ENCODE measurements around the gene CBX5. TPM values are rescaled to one million over a fixed set of nuclear protein-coding genes. Genes with fewer than 3 reads are reported as not detected.

The CBX5 gene
- total RNA-seq, 1 donor from 2014 or later: 113 TPM

DNA sequence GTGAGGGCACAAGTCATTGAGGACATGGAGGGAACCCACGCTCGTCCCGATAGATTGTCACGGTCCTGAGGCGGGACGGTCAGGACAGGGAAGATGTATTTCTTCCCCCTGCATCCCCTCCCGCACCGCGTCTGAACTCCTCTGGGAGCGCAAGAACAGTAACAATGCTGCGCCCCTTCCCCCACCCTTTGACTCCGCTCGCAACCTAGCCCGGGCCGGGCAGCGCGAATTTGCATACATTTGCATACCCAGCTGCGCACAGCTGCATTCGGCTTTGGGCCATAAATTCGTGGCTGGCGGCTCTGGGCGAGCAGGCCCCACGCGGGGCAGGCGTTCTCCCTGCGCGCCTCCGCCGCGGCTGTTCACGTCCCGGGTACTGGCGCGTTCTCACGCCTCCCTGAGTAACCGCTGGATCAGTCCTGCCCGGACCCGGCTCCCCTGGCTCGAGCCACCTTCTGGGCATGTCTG, 62.1 kb downstream of the CBX5 start:
- intact Hi-C loops (cut with micrococcal nuclease): no loop called here
- Mint-ChIP-seq H3K36me3 (ENCODE audit: low read depth) (no peaks in the 10 kb centered on the region), H3K27me3 (peaks cover 21% of the 10 kb centered on the region), H3K4me1 (peaks cover 23% of the 10 kb centered on the region), H3K27ac (no peak overlapping the region), H3K9me3 (no peaks in the 10 kb centered on the region), H3K4me3 (peak overlapping the region; percentile 85)
- DNase-seq: peak; percentile 66

GRCh38 chr12:54216797-54217661, 62.9 kb downstream of the CBX5 start:
- intact Hi-C loops (cut with micrococcal nuclease): no loop called here
- H3K4me3 Mint-ChIP-seq: peak overlapping the region; percentile 85
- peak overlapping the region; percentile 79 for H3K27ac Mint-ChIP-seq
- peaks cover 23% of the 10 kb centered on the region for H3K4me1 Mint-ChIP-seq
- H3K36me3 Mint-ChIP-seq (ENCODE audit: low read depth): no peaks in the 10 kb centered on the region
- H3K27me3 Mint-ChIP-seq: peaks cover 24% of the 10 kb centered on the region
- no peaks in the 10 kb centered on the region for H3K9me3 Mint-ChIP-seq
- DNase-seq: peak; percentile 93

DNA sequence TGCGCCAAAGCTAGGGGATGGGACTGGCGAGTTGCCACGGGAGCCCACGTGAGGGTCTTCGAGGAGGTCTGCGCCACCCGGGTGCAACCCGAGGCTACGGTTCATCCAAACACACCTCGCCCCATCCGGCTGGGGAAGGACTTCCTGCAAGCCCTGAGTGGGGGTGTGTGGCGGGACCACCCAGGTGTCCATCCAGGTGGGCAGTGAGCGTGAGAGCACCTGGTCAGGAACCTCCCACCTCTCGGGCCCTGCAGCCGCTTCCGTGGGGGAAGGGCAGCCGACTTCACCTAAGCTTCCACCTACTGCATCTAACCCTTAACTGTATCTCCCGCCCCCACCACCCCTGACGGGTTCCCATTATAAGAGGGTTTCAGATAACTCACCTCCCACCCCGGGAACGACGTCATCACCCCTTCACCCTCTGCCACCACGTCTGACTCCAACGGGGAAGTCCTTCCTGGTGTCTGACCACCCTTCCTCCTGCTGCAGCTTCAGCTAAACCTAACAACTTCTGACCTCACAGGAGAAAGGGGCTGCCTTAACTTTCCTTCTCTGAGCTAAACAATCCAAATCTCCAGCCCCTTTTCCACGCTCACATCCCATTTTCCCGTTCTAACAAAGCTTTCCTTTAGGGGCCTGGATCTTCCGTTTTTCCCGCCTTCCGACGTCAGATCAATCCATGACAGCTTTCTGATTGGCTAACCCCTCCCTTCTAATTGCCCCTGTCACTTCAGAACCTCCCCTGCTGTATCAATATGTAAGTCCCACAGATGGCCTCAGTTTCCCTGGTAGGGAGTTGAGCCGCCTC, 63.7 kb downstream of the CBX5 start:
- DNase-seq: peak; percentile 82
- H3K4me1 Mint-ChIP-seq: peaks cover 23% of the 10 kb centered on the region
- no peaks in the 10 kb centered on the region for H3K9me3 Mint-ChIP-seq
- peak overlapping the region; percentile 85 for H3K4me3 Mint-ChIP-seq
- peak overlapping the region; percentile 79 for H3K27ac Mint-ChIP-seq
- H3K27me3 Mint-ChIP-seq: peaks cover 27% of the 10 kb centered on the region
- no peaks in the 10 kb centered on the region for H3K36me3 Mint-ChIP-seq (ENCODE audit: low read depth)
- intact Hi-C loops (cut with micrococcal nuclease): loop anchor here (2.0 kb wide), 2 partner anchors 27 to 63 kb away; partner anchors contain the start of gene SMUG1

GRCh38 chr12:54214553-54215406, 65.1 kb downstream of the CBX5 start:
- peak; percentile 97 for DNase-seq
- Mint-ChIP-seq H3K27ac (no peak overlapping the region), H3K4me3 (peak overlapping the region; percentile 85), H3K27me3 (peaks cover 30% of the 10 kb centered on the region), H3K4me1 (peaks cover 20% of the 10 kb centered on the region), H3K36me3 (ENCODE audit: low read depth) (no peaks in the 10 kb centered on the region), H3K9me3 (no peaks in the 10 kb centered on the region)
- intact Hi-C loops (cut with micrococcal nuclease): loop anchor here (2.0 kb wide), 2 partner anchors 26 to 64 kb away; partner anchors contain the start of gene SMUG1

- Mint-ChIP-seq H3K4me3 (no peak overlapping the region), H3K36me3 (ENCODE audit: low read depth) (no peaks in the 10 kb centered on the region), H3K27ac (no peak overlapping the region), H3K27me3 (peaks cover 30% of the 10 kb centered on the region), H3K4me1 (peaks cover 18% of the 10 kb centered on the region), H3K9me3 (no peaks in the 10 kb centered on the region)
- intact Hi-C loops (cut with micrococcal nuclease): no loop called here
- DNase-seq: peak; percentile 53
Measured at GRCh38 chr12:54213079-54213478, 66.8 kb downstream of the CBX5 start.

DNA sequence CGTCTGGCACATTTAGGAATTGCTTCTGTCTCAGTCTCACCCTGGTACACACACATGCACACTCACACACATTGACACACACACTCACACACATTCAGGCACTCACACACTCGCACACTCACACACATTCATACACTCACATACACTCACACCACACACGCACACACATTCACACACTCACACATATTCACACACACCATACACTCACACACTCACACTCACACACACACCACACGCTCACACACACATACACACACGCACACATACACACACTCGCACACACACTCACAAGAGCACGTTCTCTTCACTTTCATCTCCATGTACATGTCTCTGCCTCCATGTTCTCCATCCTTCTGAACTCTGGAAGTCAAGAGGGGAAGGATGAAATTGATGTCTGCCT, 68.0 kb downstream of the CBX5 start:
- Mint-ChIP-seq H3K9me3 (no peaks in the 10 kb centered on the region), H3K27ac (no peak overlapping the region), H3K36me3 (ENCODE audit: low read depth) (no peaks in the 10 kb centered on the region), H3K27me3 (peaks cover 33% of the 10 kb centered on the region), H3K4me3 (no peak overlapping the region), H3K4me1 (peaks cover 11% of the 10 kb centered on the region)
- DNase-seq: no peak
- intact Hi-C loops (cut with micrococcal nuclease): no loop called here

GRCh38 chr12:54210400-54210790, 69.5 kb downstream of the CBX5 start:
- no peaks in the 10 kb centered on the region for H3K36me3 Mint-ChIP-seq (ENCODE audit: low read depth)
- intact Hi-C loops (cut with micrococcal nuclease): no loop called here

DNA sequence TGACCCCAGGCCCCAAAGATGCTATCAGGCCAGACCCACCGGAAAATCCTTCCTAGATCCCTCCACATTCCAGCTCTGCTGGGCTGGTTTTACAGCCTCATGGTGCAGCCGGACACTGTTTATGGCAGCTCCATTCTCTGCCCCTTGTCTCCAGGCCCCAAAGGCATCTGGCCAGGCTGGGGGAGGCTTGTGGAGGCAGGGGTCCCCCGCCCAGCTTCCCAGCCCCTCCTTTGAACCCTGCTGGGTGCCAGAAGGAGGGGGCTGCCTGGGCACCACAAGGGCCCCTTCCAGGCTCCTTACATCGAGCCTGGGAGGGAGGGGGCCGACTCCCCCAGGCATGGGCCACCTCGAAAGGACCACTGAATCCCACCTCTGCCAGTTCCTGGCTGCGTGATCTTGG, 71.3 kb downstream of the CBX5 start:
- H3K27me3 Mint-ChIP-seq: peaks cover 50% of the 10 kb centered on the region
- H3K27ac Mint-ChIP-seq: no peak overlapping the region
- H3K4me3 Mint-ChIP-seq: no peak overlapping the region
- no peak for DNase-seq
- H3K4me1 Mint-ChIP-seq: peaks cover 2% of the 10 kb centered on the region
- intact Hi-C loops (cut with micrococcal nuclease): no loop called here
- no peaks in the 10 kb centered on the region for H3K36me3 Mint-ChIP-seq (ENCODE audit: low read depth)
- H3K9me3 Mint-ChIP-seq: no peaks in the 10 kb centered on the region

More at GRCh38 chr12:54210400-54210790, 69.5 kb downstream of the CBX5 start:
- Mint-ChIP-seq H3K9me3 (no peaks in the 10 kb centered on the region), H3K4me1 (peaks cover 5% of the 10 kb centered on the region), H3K27me3 (peaks cover 41% of the 10 kb centered on the region), H3K4me3 (no peak overlapping the region), H3K27ac (no peak overlapping the region)
- no peak for DNase-seq

DNA sequence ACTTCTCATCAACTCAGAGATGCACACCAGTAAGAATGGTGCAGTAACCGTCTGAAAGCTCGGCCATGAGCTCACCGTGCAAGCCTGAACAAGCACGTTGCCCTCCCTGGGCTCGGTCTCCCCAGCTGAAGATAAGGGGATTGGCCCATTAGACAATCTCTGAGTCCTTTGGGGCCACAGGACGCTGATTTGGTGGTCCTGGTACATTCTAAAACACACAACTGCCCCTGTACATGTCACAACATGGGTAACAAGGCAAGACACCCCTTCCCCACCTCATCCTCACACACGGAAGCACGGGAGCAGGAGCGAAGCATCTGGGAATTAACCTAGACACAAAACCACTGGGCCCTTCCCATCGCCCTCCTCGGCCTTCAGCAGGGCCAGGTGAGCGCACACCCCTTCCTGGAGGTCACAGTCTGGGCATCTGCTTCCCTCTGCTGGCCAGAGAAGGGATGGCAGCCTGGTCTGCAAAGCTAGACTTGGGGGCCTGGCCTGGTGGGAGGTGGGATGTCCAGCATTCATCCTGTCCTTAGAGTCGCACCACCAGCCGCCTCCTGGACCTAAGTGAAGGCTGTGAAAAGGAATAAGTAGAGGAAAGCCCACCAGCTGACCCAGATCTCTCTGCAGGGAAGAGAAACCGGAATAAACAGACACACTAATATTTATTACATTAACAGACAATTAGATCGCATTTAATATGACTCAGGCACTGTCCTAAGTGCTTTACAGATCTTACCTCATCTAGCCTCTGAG, 72.2 kb downstream of the CBX5 start:
- H3K27ac Mint-ChIP-seq: no peak overlapping the region
- intact Hi-C loops (cut with micrococcal nuclease): loop anchor here (2.0 kb wide), 1 partner anchor 17 kb away; no protein-coding TSS in a partner anchor
- peak; percentile 94 for DNase-seq
- no peaks in the 10 kb centered on the region for H3K36me3 Mint-ChIP-seq (ENCODE audit: low read depth)
- peaks cover 2% of the 10 kb centered on the region for H3K4me1 Mint-ChIP-seq
- no peaks in the 10 kb centered on the region for H3K9me3 Mint-ChIP-seq
- peaks cover 44% of the 10 kb centered on the region for H3K27me3 Mint-ChIP-seq
- no peak overlapping the region for H3K4me3 Mint-ChIP-seq

GRCh38 chr12:54206791-54207190, 73.1 kb downstream of the CBX5 start:
- Mint-ChIP-seq H3K36me3 (ENCODE audit: low read depth) (no peaks in the 10 kb centered on the region), H3K27ac (no peak overlapping the region), H3K4me3 (no peak overlapping the region), H3K4me1 (peaks cover 2% of the 10 kb centered on the region), H3K9me3 (no peaks in the 10 kb centered on the region), H3K27me3 (peaks cover 40% of the 10 kb centered on the region)
- DNase-seq: no peak
- intact Hi-C loops (cut with micrococcal nuclease): loop anchor here (2.0 kb wide), 1 partner anchor 16 kb away; no protein-coding TSS in a partner anchor

- Mint-ChIP-seq H3K36me3 (ENCODE audit: low read depth) (no peaks in the 10 kb centered on the region), H3K4me1 (peaks cover 2% of the 10 kb centered on the region), H3K27me3 (peaks cover 49% of the 10 kb centered on the region), H3K9me3 (no peaks in the 10 kb centered on the region), H3K27ac (no peak overlapping the region), H3K4me3 (no peak overlapping the region)
- DNase-seq: no peak
- intact Hi-C loops (cut with micrococcal nuclease): no loop called here
Measured at GRCh38 chr12:54204316-54204715, 75.6 kb downstream of the CBX5 start.

- Mint-ChIP-seq H3K4me3 (no peak overlapping the region), H3K27me3 (peaks cover 58% of the 10 kb centered on the region), H3K27ac (no peak overlapping the region), H3K4me1 (peaks cover 1% of the 10 kb centered on the region), H3K36me3 (ENCODE audit: low read depth) (no peaks in the 10 kb centered on the region), H3K9me3 (no peaks in the 10 kb centered on the region)
- intact Hi-C loops (cut with micrococcal nuclease): loop anchor here (1.0 kb wide), 1 partner anchor 195 kb away; no protein-coding TSS in a partner anchor
- DNase-seq: peak; percentile 90
Measured at GRCh38 chr12:54201001-54201794, 78.7 kb downstream of the CBX5 start.
